CD14-positive monocyte (primary cell): ENCODE results near the gene OR9Q1. TPM values are rescaled to one million over a fixed set of nuclear protein-coding genes. Genes with fewer than 3 reads are reported as not detected.

ENCODE experiments used
- DNase-seq, 3 donors: peaks; one replicate each; pipeline ENCODE4 v3.0.0-alpha.2; 2011 to 2022
- H2AFZ ChIP-seq: 2 replicates; pipeline ENCODE4 v1.6.0; 2012; ENCODE audit warnings: mild to moderate bottlenecking, low read depth, low read length, inconsistent platforms; ENCODE audit not compliant: insufficient read depth, poor library complexity, severe bottlenecking
- H3K27ac ChIP-seq, 2 donors: 1 replicate in 1 of 2; 2 replicates in 1 of 2; pipeline ENCODE4 v1.5.1; 2012 to 2013; ENCODE audit warnings: low read length in 2 of 2, control low read depth in 1 of 2, inconsistent platforms in 1 of 2, low read depth in 1 of 2, mild to moderate bottlenecking in 1 of 2
- H3K27me3 ChIP-seq, 2 donors: one replicate each; pipeline versions ENCODE4 v1.6.0 to v1.6.1; 2011 to 2013; ENCODE audit warnings: low read length in 2 of 2; ENCODE audit not compliant: control insufficient read depth in 2 of 2, insufficient read depth in 2 of 2
- H3K36me3 ChIP-seq, 2 donors: replicated peaks in 1 of 2; 1 replicate in 1 of 2; 2 replicates in 1 of 2; pipeline versions ENCODE4 v1.5.1 to v1.6.1; 2012 to 2013; ENCODE audit warnings: low read length in 2 of 2, control low read depth in 1 of 2, inconsistent platforms in 1 of 2, mild to moderate bottlenecking in 1 of 2; ENCODE audit not compliant: insufficient read depth in 2 of 2, control insufficient read depth in 1 of 2
- H3K4me1 ChIP-seq, 2 donors: 1 replicate in 1 of 2; 2 replicates in 1 of 2; pipeline versions ENCODE4 v1.5.1 to v1.6.1; 2012 to 2013; ENCODE audit warnings: low read length in 2 of 2, control low read depth in 1 of 2, inconsistent platforms in 1 of 2, mild to moderate bottlenecking in 1 of 2, moderate library complexity in 1 of 2; ENCODE audit not compliant: insufficient read depth in 2 of 2, control insufficient read depth in 1 of 2
- H3K4me2 ChIP-seq: replicated peaks from 2 replicates; pipeline ENCODE3; 2012; ENCODE audit warnings: low read length, moderate library complexity, mild to moderate bottlenecking; ENCODE audit not compliant: poor library complexity, severe bottlenecking; ENCODE audit errors: extremely low read depth
- H3K4me3 ChIP-seq, 3 experiments: fragments of 200-600 bp in 1 of 3; sonication (generic) in 1 of 3; replicated peaks in 1 of 3; 1 replicate in 2 of 3; 2 replicates in 1 of 3; pipeline ENCODE4 v1.5.1; 2011 to 2013; ENCODE audit warnings: low read length in 3 of 3, mild to moderate bottlenecking in 3 of 3, control low read depth in 2 of 3, low read depth in 2 of 3, inconsistent platforms in 1 of 3, moderate library complexity in 1 of 3
- H3K79me2 ChIP-seq: 2 replicates; pipeline ENCODE4 v1.6.0; 2012; ENCODE audit warnings: mild to moderate bottlenecking, control low read depth, inconsistent platforms, low read length, moderate library complexity; ENCODE audit not compliant: insufficient read depth
- H3K9ac ChIP-seq: 2 replicates; pipeline ENCODE4 v1.6.0; 2017; ENCODE audit warnings: low read length, mild to moderate bottlenecking; ENCODE audit not compliant: insufficient read depth, poor library complexity, severe bottlenecking
- H3K9me3 ChIP-seq, 2 donors: replicated peaks in 1 of 2; 1 replicate in 1 of 2; 2 replicates in 1 of 2; pipeline versions ENCODE4 v1.5.1 to v1.6.1; 2012 to 2013; ENCODE audit warnings: low read length in 2 of 2, control low read depth in 1 of 2; ENCODE audit not compliant: control insufficient read depth in 1 of 2, insufficient read depth in 1 of 2
- H4K20me1 ChIP-seq: 2 replicates; pipeline ENCODE4 v1.6.0; 2012; ENCODE audit warnings: mild to moderate bottlenecking, low read length, control low read depth, moderate library complexity; ENCODE audit not compliant: insufficient read depth
- H3K27ac Mint-ChIP-seq, 7 donors: one replicate each; pipeline ENCODE4 v1.8.0; 2020; ENCODE audit warnings: mild to moderate bottlenecking in 7 of 7, mixed read lengths in 7 of 7, moderate library complexity in 6 of 7, inconsistent platforms in 2 of 7
- H3K27me3 Mint-ChIP-seq, 3 donors: one replicate each; pipeline ENCODE4 v1.8.0; 2021 to 2022; ENCODE audit warnings: low read depth in 3 of 3, mild to moderate bottlenecking in 3 of 3, mixed read lengths in 3 of 3, moderate library complexity in 3 of 3, inconsistent platforms in 1 of 3
- H3K36me3 Mint-ChIP-seq, 2 donors: one replicate each; pipeline ENCODE4 v1.8.0; 2020; ENCODE audit warnings: mixed read lengths in 2 of 2, inconsistent platforms in 1 of 2, mild to moderate bottlenecking in 1 of 2
- H3K4me1 Mint-ChIP-seq: one replicate; pipeline ENCODE4 v1.8.0; 2020; ENCODE audit warnings: mild to moderate bottlenecking, mixed read lengths
- H3K4me3 Mint-ChIP-seq, 2 donors: one replicate each; pipeline ENCODE4 v1.8.0; 2020; ENCODE audit warnings: mild to moderate bottlenecking in 2 of 2, mixed read lengths in 2 of 2, moderate library complexity in 1 of 2
- H3K9me3 Mint-ChIP-seq, 7 donors: one replicate each; pipeline ENCODE4 v1.8.0; 2020 to 2022; ENCODE audit warnings: mixed read lengths in 7 of 7, mild to moderate bottlenecking in 6 of 7, moderate library complexity in 6 of 7, inconsistent platforms in 2 of 7
- WGBS: methylation state at CpG from one replicate; pipeline ENCODE4 v1.1.5; 2013; ENCODE audit warnings: missing lambda C conversion rate; ENCODE audit not compliant: insufficient coverage; 5-methylcytosine and 5-hydroxymethylcytosine counted together
- intact Hi-C, 2 donors: fragments of 100-400 bp; cut with micrococcal nuclease; formaldehyde crosslinking; loops; one replicate each; pipeline versions ENCODE4 v1.15.0 to v1.15.1; 2023
- polyA plus RNA-seq, 3 donors: library from polyadenylated mRNA; depleted of rRNA in 1 of 3; unstranded in 2 of 3; stranded (reverse) in 1 of 3; fragments of 300-500 nt in 2 of 3; fragments of >200 nt in 1 of 3; fragmentation: Illumina TruSeq in 2 of 3; gene quantifications; 1 replicate in 2 of 3; 2 replicates in 1 of 3; pipeline ENCODE4 v1.2.3, GENCODE V29; 2012 to 2021
- TF ChIP-seq, protein P1 (sequence below): fragments of 200-600 bp; IDR thresholded peaks from one replicate; pipeline ENCODE4 v1.8.0; 2022; ENCODE audit warnings: antibody characterized with exemption, mild to moderate bottlenecking

OR9Q1 gene
- polyA plus RNA-seq, 3 donors, result not detected

DNA sequence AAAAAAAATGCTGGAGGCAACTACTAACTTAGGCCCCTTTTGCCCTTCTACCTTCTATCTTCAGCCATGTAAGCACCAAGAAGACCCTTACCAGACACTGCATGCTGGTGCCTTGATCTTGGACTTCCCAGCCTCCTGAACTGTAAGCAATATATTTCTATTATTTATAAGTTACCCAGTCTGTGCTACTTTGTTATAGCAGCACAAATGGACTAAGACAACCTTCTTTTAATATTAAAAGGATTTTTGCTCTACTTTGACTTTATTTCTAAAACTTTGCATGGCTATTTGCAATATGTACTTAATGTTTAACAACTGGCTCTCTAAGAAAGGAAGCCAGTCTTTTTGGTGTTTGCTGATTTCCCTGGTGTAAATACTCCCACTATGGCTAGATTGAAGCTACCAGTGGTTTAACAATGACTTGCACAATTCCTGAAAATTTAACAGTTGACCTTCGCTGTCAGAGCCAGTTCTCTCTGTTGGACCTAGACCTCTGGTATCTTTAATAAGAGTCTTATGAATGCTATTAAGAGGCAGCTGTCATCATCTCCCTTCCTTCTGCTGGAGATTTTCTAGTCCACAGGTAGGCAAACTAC lies 32.2 kb downstream of the OR9Q1 start:
- Mint-ChIP-seq H3K4me3 (no peak overlapping the region), H3K4me1 (no peaks in the 10 kb centered on the region), H3K27ac (no peak overlapping the region), H3K27me3 (peaks cover 0 to 8% (median 2%) of the 10 kb centered on the region in 3 donors), H3K36me3 (no peaks in the 10 kb centered on the region), H3K9me3 (peaks cover 0 to 4% (median 0%) of the 10 kb centered on the region in 7 donors)
- Histone ChIP-seq H3K4me2 (no peak overlapping the region), H2AFZ (no peak overlapping the region), H3K9ac (no peak overlapping the region), H3K4me3 (no peak overlapping the region), H3K36me3 (no peaks in the 10 kb centered on the region), H3K4me1 (no peaks in the 10 kb centered on the region), H3K79me2 (no peaks in the 10 kb centered on the region), H3K27me3 (no peaks in the 10 kb centered on the region), H4K20me1 (no peaks in the 10 kb centered on the region), H3K27ac (no peak overlapping the region), H3K9me3 (no peaks in the 10 kb centered on the region)
- DNase-seq, result no peak
- TF ChIP-seq, protein P1, sequence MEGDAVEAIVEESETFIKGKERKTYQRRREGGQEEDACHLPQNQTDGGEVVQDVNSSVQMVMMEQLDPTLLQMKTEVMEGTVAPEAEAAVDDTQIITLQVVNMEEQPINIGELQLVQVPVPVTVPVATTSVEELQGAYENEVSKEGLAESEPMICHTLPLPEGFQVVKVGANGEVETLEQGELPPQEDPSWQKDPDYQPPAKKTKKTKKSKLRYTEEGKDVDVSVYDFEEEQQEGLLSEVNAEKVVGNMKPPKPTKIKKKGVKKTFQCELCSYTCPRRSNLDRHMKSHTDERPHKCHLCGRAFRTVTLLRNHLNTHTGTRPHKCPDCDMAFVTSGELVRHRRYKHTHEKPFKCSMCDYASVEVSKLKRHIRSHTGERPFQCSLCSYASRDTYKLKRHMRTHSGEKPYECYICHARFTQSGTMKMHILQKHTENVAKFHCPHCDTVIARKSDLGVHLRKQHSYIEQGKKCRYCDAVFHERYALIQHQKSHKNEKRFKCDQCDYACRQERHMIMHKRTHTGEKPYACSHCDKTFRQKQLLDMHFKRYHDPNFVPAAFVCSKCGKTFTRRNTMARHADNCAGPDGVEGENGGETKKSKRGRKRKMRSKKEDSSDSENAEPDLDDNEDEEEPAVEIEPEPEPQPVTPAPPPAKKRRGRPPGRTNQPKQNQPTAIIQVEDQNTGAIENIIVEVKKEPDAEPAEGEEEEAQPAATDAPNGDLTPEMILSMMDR, result no peak
- no CpG with 5 or more reads among the region's 1 CpG for WGBS
- intact Hi-C loops, result no loop called here

DNA sequence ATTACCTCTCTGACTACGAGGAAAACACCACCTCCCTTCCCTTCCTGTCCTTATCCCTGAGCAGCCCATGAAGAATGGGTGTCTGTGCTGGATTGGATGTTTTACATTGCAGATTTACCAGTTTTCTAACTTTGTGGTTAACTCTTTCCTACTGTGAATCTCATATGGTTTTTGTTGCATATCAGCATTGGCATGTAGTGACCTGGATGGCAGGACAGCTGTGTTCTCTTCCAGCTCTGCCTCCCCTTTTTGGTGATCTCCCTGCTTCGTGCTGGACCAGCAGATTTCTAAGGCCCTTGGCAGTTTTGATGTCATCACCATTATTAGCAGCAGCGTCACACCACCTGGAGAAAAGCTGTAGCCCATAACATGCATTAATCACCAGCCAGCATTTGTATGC lies 33.8 kb downstream of the OR9Q1 start:
- no peak overlapping the region for H3K27ac ChIP-seq
- no peaks in the 10 kb centered on the region for H3K4me1 Mint-ChIP-seq
- WGBS, result 92% methylated on average over 2 of the region's 3 CpGs
- H3K36me3 Mint-ChIP-seq, result no peaks in the 10 kb centered on the region
- no peaks in the 10 kb centered on the region for H3K4me1 ChIP-seq
- no peak for DNase-seq
- H3K36me3 ChIP-seq, result no peaks in the 10 kb centered on the region
- no peak overlapping the region for H3K4me2 ChIP-seq
- H2AFZ ChIP-seq, result no peak overlapping the region
- TF ChIP-seq, protein P1, result no peak
- H4K20me1 ChIP-seq, result no peaks in the 10 kb centered on the region
- no peaks in the 10 kb centered on the region for H3K9me3 ChIP-seq
- no peak overlapping the region for H3K9ac ChIP-seq
- no peak overlapping the region for H3K4me3 ChIP-seq
- H3K79me2 ChIP-seq, result no peaks in the 10 kb centered on the region
- peaks cover 0 to 4% (median 0%) of the 10 kb centered on the region in 7 donors for H3K9me3 Mint-ChIP-seq
- no peaks in the 10 kb centered on the region for H3K27me3 ChIP-seq
- intact Hi-C loops, result no loop called here
- peaks cover 0 to 8% (median 2%) of the 10 kb centered on the region in 3 donors for H3K27me3 Mint-ChIP-seq
- H3K4me3 Mint-ChIP-seq, result no peak overlapping the region
- peak overlapping the region in 1 of 7 donors; percentile 51 for H3K27ac Mint-ChIP-seq
